Spleen (tissue), 7 donors: ENCODE measurements around the gene PDIA3.

Source experiments
- CTCF ChIP-seq, 11 experiments: fragments of 200-600 bp in 7 of 11; fragments of 450-650 bp in 4 of 11; sonication (generic) in 4 of 11; IDR thresholded peaks in 8 of 11; conservative IDR thresholded peaks in 3 of 11; 1 replicate in 7 of 11; 2 replicates in 4 of 11; pipeline versions ENCODE4 v1.4.0 to v1.8.0; 2016 to 2021; ENCODE audit warnings: antibody characterized with exemption in 11 of 11, inconsistent platforms in 4 of 11, mild to moderate bottlenecking in 1 of 11
- POLR2A ChIP-seq, 3 donors: fragments of 450-650 bp; IDR thresholded peaks; one replicate each; pipeline ENCODE4 v1.5.1; 2017; ENCODE audit warnings: antibody characterized with exemption in 3 of 3, mild to moderate bottlenecking in 1 of 3
- POLR2AphosphoS5 ChIP-seq, 3 donors: sonication (generic); formaldehyde crosslinking; IDR thresholded peaks; one replicate each; pipeline ENCODE4 v1.5.1; 2017; ENCODE audit warnings: antibody characterized with exemption in 3 of 3
- donor health status: DM: no; HTN: no; CAD: no; lungs with moderate emphysema.
- donor health status: DM: no; HTN: no; CAD: no.
- donor health status: DM: no; HTN: no; CAD: no.

- no peak for TF ChIP-seq POLR2A (IDR thresholded peaks at IDR 0.05)
- no peak for TF ChIP-seq CTCF (IDR thresholded peaks at IDR 0.05 in 8 of 11, conservative IDR thresholded peaks at IDR 0.05 in 3 of 11)
- TF ChIP-seq POLR2AphosphoS5 (IDR thresholded peaks at IDR 0.05), result no peak
These were observed 2.1 kb downstream of the PDIA3 start for GRCh38 chr15:43748376-43748775.
